DND-41 (cell line): ENCODE results near the gene TRIM40.
"Not testable (repeated sequence)": the region's sequence is repeated elsewhere in the genome, so short reads cannot be mapped to it uniquely, and the experiment has no call there.

Experiments
- ATAC-seq: fragments of 200-7000 bp; cut with Tn5 transposase; 3 replicates; pipeline ENCODE4 v1.9.1; 2021; ENCODE audit warnings: low read depth; ENCODE audit not compliant: insufficient read depth
- DNase-seq: peaks from one replicate; pipeline ENCODE4 v3.0.0-alpha.2; 2020
- H2AFZ ChIP-seq: 2 replicates; pipeline ENCODE4 v1.6.0; 2012; ENCODE audit warnings: low read depth, low read length
- H3K27ac ChIP-seq: 2 replicates; pipeline ENCODE4 v1.5.1; 2012; ENCODE audit warnings: low read length, inconsistent platforms
- H3K27me3 ChIP-seq: fragments of 200-600 bp; sonication (generic); 2 replicates; pipeline ENCODE4 v1.6.0; 2012; ENCODE audit warnings: low read length, mild to moderate bottlenecking, inconsistent platforms; ENCODE audit not compliant: insufficient read depth, poor library complexity
- H3K36me3 ChIP-seq: 2 replicates; pipeline ENCODE4 v1.5.1; 2012; ENCODE audit warnings: low read length, inconsistent platforms; ENCODE audit not compliant: insufficient read depth
- H3K4me1 ChIP-seq: 2 replicates; pipeline ENCODE4 v1.5.1; 2012; ENCODE audit warnings: mild to moderate bottlenecking, low read length; ENCODE audit not compliant: insufficient read depth
- H3K4me2 ChIP-seq: 2 replicates; pipeline ENCODE4 v1.6.0; 2012; ENCODE audit warnings: mild to moderate bottlenecking, moderate library complexity, low read length, inconsistent platforms; ENCODE audit not compliant: insufficient read depth
- H3K4me3 ChIP-seq, 2 experiments: fragments of 200-600 bp in 1 of 2; shearing (Covaris generic) in 1 of 2; 2 replicates each; pipeline ENCODE4 v1.5.1; 2012 to 2016; ENCODE audit warnings: inconsistent platforms in 2 of 2, low read length in 2 of 2, mild to moderate bottlenecking in 2 of 2, low read depth in 1 of 2, moderate library complexity in 1 of 2
- H3K79me2 ChIP-seq: 2 replicates; pipeline ENCODE4 v1.6.0; 2012; ENCODE audit warnings: low read length, inconsistent platforms; ENCODE audit not compliant: insufficient read depth
- H3K9ac ChIP-seq: 2 replicates; pipeline ENCODE4 v1.6.0; 2012; ENCODE audit warnings: low read depth, mild to moderate bottlenecking, inconsistent platforms, low read length, moderate library complexity
- H3K9me3 ChIP-seq: 2 replicates; pipeline ENCODE4 v1.5.1; 2012; ENCODE audit warnings: low read length, moderate library complexity, mild to moderate bottlenecking, inconsistent platforms; ENCODE audit not compliant: insufficient read depth, severe bottlenecking
- H4K20me1 ChIP-seq: 2 replicates; pipeline ENCODE4 v1.6.0; 2012; ENCODE audit warnings: low read length; ENCODE audit not compliant: insufficient read depth
- CTCF ChIP-seq: IDR thresholded peaks from 2 replicates; pipeline ENCODE4 v1.5.1; 2012; ENCODE audit warnings: borderline replicate concordance, low read length, moderate library complexity, mild to moderate bottlenecking; ENCODE audit not compliant: poor library complexity, severe bottlenecking; ENCODE audit errors: extremely low read depth
- EZH2 ChIP-seq: IDR thresholded peaks from 3 replicates; pipeline ENCODE4 v1.6.1; 2012; ENCODE audit warnings: borderline replicate concordance, low read depth, mild to moderate bottlenecking, moderate library complexity, low read length, inconsistent platforms; ENCODE audit not compliant: severe bottlenecking

Gene TRIM40

GRCh38 chr6:30163918-30164654 is 28.1 kb downstream of the TRIM40 start:
- H3K27ac ChIP-seq, result no peak overlapping the region
- H3K9me3 ChIP-seq, result no peaks in the 10 kb centered on the region
- ATAC-seq, result no peak
- peaks cover 13% of the 10 kb centered on the region for H3K4me1 ChIP-seq
- H3K4me2 ChIP-seq, result no peak overlapping the region; the same call in 1 of the 2 replicates
- no peaks in the 10 kb centered on the region for H3K36me3 ChIP-seq
- H3K4me3 ChIP-seq, result no peak overlapping the region
- no peaks in the 10 kb centered on the region for H3K79me2 ChIP-seq
- TF ChIP-seq EZH2 (no peak), CTCF (no peak)
- H3K9ac ChIP-seq, result no peak overlapping the region
- no peak for DNase-seq
- H3K27me3 ChIP-seq, result peaks cover 26% of the 10 kb centered on the region
- no peak overlapping the region for H2AFZ ChIP-seq
- H4K20me1 ChIP-seq, result peaks cover 4% of the 10 kb centered on the region; the same call in 1 of the 2 replicates

- Histone ChIP-seq H3K9me3 (no peaks in the 10 kb centered on the region), H4K20me1 (peaks cover 4% of the 10 kb centered on the region; the same call in 1 of the 2 replicates), H3K36me3 (no peaks in the 10 kb centered on the region), H2AFZ (no peak overlapping the region), H3K27me3 (peaks cover 22% of the 10 kb centered on the region), H3K9ac (no peak overlapping the region), H3K79me2 (no peaks in the 10 kb centered on the region), H3K4me2 (no peak overlapping the region), H3K4me3 (no peak overlapping the region), H3K4me1 (peaks cover 13% of the 10 kb centered on the region), H3K27ac (no peak overlapping the region)
- no peak for DNase-seq
- TF ChIP-seq CTCF (no peak), EZH2 (no peak)
- no peak for ATAC-seq
These were observed 28.8 kb downstream of the TRIM40 start for GRCh38 chr6:30164714-30165113.

GRCh38 chr6:30165238-30165637 is 29.3 kb downstream of the TRIM40 start:
- not testable (repeated sequence) for H3K79me2 ChIP-seq, H3K4me3 ChIP-seq, H2AFZ ChIP-seq, H3K36me3 ChIP-seq, ATAC-seq, H3K9me3 ChIP-seq, DNase-seq, H3K27ac ChIP-seq, H4K20me1 ChIP-seq, H3K9ac ChIP-seq, H3K4me2 ChIP-seq
- H3K27me3 ChIP-seq, result peaks cover 22% of the 10 kb centered on the region
- H3K4me1 ChIP-seq, result peaks cover 13% of the 10 kb centered on the region

GRCh38 chr6:30167101-30167500 is 31.2 kb downstream of the TRIM40 start:
- H3K4me2 ChIP-seq, result no peak overlapping the region
- ATAC-seq, result no peak
- TF ChIP-seq CTCF (no peak), EZH2 (no peak)
- H3K79me2 ChIP-seq, result no peaks in the 10 kb centered on the region
- no peak overlapping the region for H3K27ac ChIP-seq
- H3K27me3 ChIP-seq, result peaks cover 22% of the 10 kb centered on the region
- H2AFZ ChIP-seq, result no peak overlapping the region
- H3K36me3 ChIP-seq, result no peaks in the 10 kb centered on the region
- no peak overlapping the region for H3K9ac ChIP-seq
- no peaks in the 10 kb centered on the region for H3K9me3 ChIP-seq
- H3K4me3 ChIP-seq, result no peak overlapping the region
- peaks cover 13% of the 10 kb centered on the region for H3K4me1 ChIP-seq
- H4K20me1 ChIP-seq, result peaks cover 4% of the 10 kb centered on the region; the same call in 1 of the 2 replicates
- no peak for DNase-seq
